Endothelial cell of umbilical vein (primary cell): ENCODE data around the gene ADGRG1. TPM values are rescaled to one million over a fixed set of nuclear protein-coding genes. Genes with fewer than 3 reads are reported as not detected.

ENCODE experiments used
- BruUV-seq: library from RNA; stranded (reverse); fragments of 400-500 nt; replicated peaks from 2 replicates; lab custom pipeline; 2021; lab: Mats Ljungman, UMichigan
- CTCF ChIA-PET: fragments of 300-600, 350-600 bp; sonication (Branson Sonifier 250); formaldehyde crosslinking; loops from one replicate; lab custom pipeline; 2021; ENCODE audit warnings: antibody characterized with exemption, inconsistent platforms; lab: Charles Lee
- POLR2A ChIA-PET: fragments of 300-600, 350-600 bp; sonication (Branson Sonifier 250); formaldehyde crosslinking; loops from one replicate; lab custom pipeline; 2021; ENCODE audit warnings: antibody characterized with exemption, inconsistent platforms; lab: Charles Lee
- DNase-seq: peaks from one replicate; pipeline ENCODE4 v3.0.0-alpha.2; 2011; ENCODE audit warnings: low read depth, low spot score
- FAIRE-seq: peaks from 2 replicates; lab custom pipeline; 2011; peaks lifted over from hg19 to GRCh38; lab: Jason Lieb, UNC
- H2AFZ ChIP-seq: 2 replicates; pipeline ENCODE4 v1.6.0; 2012; ENCODE audit warnings: low read depth, low read length, control low read depth, inconsistent platforms
- H3K27ac ChIP-seq: 2 replicates; pipeline ENCODE4 v1.5.1; 2011; ENCODE audit warnings: low read depth, mild to moderate bottlenecking, control low read depth, low read length, moderate library complexity; ENCODE audit not compliant: insufficient read depth
- H3K27me3 ChIP-seq, 2 experiments: 2 replicates each; pipeline versions ENCODE4 v1.6.0 to v1.6.1; 2011; ENCODE audit warnings: low read length in 2 of 2, mixed read lengths in 1 of 2; ENCODE audit not compliant: control insufficient read depth in 2 of 2, insufficient read depth in 2 of 2
- H3K36me3 ChIP-seq, 2 experiments: 2 replicates in 1 of 2; 3 replicates in 1 of 2; pipeline ENCODE4 v1.5.1; 2011; ENCODE audit warnings: low read length in 2 of 2, mild to moderate bottlenecking in 1 of 2, moderate library complexity in 1 of 2; ENCODE audit not compliant: control insufficient read depth in 2 of 2, insufficient read depth in 2 of 2; ENCODE audit errors: extremely low read depth in 1 of 2
- H3K4me1 ChIP-seq: 3 replicates; pipeline ENCODE4 v1.5.1; 2011; ENCODE audit warnings: mild to moderate bottlenecking, low read length; ENCODE audit not compliant: control insufficient read depth, insufficient read depth; ENCODE audit errors: extremely low read depth
- H3K4me2 ChIP-seq: 2 replicates; pipeline ENCODE4 v1.6.1; 2011; ENCODE audit warnings: low read length, control low read depth, mixed read lengths; ENCODE audit not compliant: insufficient read depth
- H3K4me3 ChIP-seq, 3 experiments: fragments of 200-600 bp in 1 of 3; sonication (generic), shearing (Covaris generic) in 1 of 3; replicated peaks in 1 of 3; 2 replicates each; pipeline ENCODE4 v1.5.1; 2011 to 2016; ENCODE audit warnings: control low read depth in 3 of 3, low read length in 3 of 3, mild to moderate bottlenecking in 2 of 3, inconsistent platforms in 1 of 3, low read depth in 1 of 3, moderate library complexity in 1 of 3; ENCODE audit not compliant: insufficient read depth in 1 of 3
- H3K79me2 ChIP-seq: 2 replicates; pipeline ENCODE4 v1.6.0; 2012; ENCODE audit warnings: low read length, inconsistent platforms; ENCODE audit not compliant: control insufficient read depth, insufficient read depth
- H3K9ac ChIP-seq: replicated peaks from 2 replicates; pipeline ENCODE3; 2011; ENCODE audit warnings: low read length, control low read depth; ENCODE audit not compliant: insufficient read depth; ENCODE audit errors: extremely low read depth
- H3K9me1 ChIP-seq: replicated peaks from 3 replicates; pipeline ENCODE4 v1.6.0; 2011; ENCODE audit warnings: mild to moderate bottlenecking, low read length; ENCODE audit not compliant: control insufficient read depth, insufficient read depth; ENCODE audit errors: extremely low read depth
- H3K9me3 ChIP-seq: replicated peaks from 2 replicates; pipeline ENCODE4 v1.5.1; 2012; ENCODE audit warnings: low read length, inconsistent platforms; ENCODE audit not compliant: control insufficient read depth, insufficient read depth
- H4K20me1 ChIP-seq: replicated peaks from 2 replicates; pipeline ENCODE3; 2011; ENCODE audit warnings: mild to moderate bottlenecking, low read length; ENCODE audit not compliant: control insufficient read depth, insufficient read depth; ENCODE audit errors: extremely low read depth
- CTCF ChIP-seq, 2 donors: IDR thresholded peaks; 1 replicate in 1 of 2; 2 replicates in 1 of 2; pipeline ENCODE4 v1.5.1; 2011; ENCODE audit warnings: low read length in 2 of 2, mild to moderate bottlenecking in 2 of 2, moderate library complexity in 2 of 2, control low read depth in 1 of 2, inconsistent platforms in 1 of 2, low read depth in 1 of 2; ENCODE audit not compliant: insufficient read depth in 1 of 2; ENCODE audit errors: extremely low read depth in 1 of 2
- EZH2 ChIP-seq: IDR thresholded peaks from 2 replicates; pipeline ENCODE4 v1.6.1; 2012; ENCODE audit warnings: borderline replicate concordance, low read depth, mild to moderate bottlenecking, moderate library complexity, low read length, inconsistent platforms; ENCODE audit not compliant: severe bottlenecking
- FOS ChIP-seq: IDR thresholded peaks from 2 replicates; pipeline ENCODE4 v1.6.1; 2011; ENCODE audit warnings: mild to moderate bottlenecking, low read length, moderate library complexity, borderline replicate concordance; ENCODE audit not compliant: insufficient read depth
- GATA2 ChIP-seq: IDR thresholded peaks from 2 replicates; pipeline ENCODE4 v1.7.0; 2011; ENCODE audit warnings: low read depth, mild to moderate bottlenecking, moderate library complexity, mixed read lengths, low read length; ENCODE audit not compliant: insufficient read length, insufficient read depth
- JUN ChIP-seq: IDR thresholded peaks from 2 replicates; pipeline ENCODE4 v1.6.1; 2011; ENCODE audit warnings: borderline replicate concordance, low read depth; ENCODE audit not compliant: insufficient read length, insufficient read depth
- MAX ChIP-seq: IDR thresholded peaks from 2 replicates; pipeline ENCODE4 v1.6.1; 2011; ENCODE audit not compliant: insufficient read depth, insufficient read length
- MYC ChIP-seq: IDR thresholded peaks from one replicate; pipeline ENCODE4 v1.6.1; 2011; ENCODE audit warnings: mild to moderate bottlenecking, low read depth, low read length
- POLR2A ChIP-seq: IDR thresholded peaks from 2 replicates; pipeline ENCODE4 v1.6.1; 2012; ENCODE audit warnings: low read depth, mild to moderate bottlenecking, control low read depth, low read length
- POLR2AphosphoS5 ChIP-seq: IDR thresholded peaks from 2 replicates; pipeline ENCODE4 v1.6.1; 2012; ENCODE audit warnings: low read depth, mild to moderate bottlenecking, control low read depth, low read length, moderate library complexity; ENCODE audit not compliant: insufficient read depth
- dilution Hi-C: fragments of 300-500 bp; cut with MboI; formaldehyde crosslinking; loops from one replicate; pipeline ENCODE4 v1.15.0; 2019; ENCODE audit warnings: low sequenced_read_pairs; ENCODE audit not compliant: extremely low pct_ligation_motif_present
- intact Hi-C: fragments of 100-400 bp; cut with micrococcal nuclease; formaldehyde crosslinking; loops from one replicate; pipeline ENCODE4 v1.10.0; 2022
- polyA plus RNA-seq, 4 experiments: library from polyadenylated mRNA; depleted of rRNA in 3 of 4; stranded (reverse) in 3 of 4; unstranded in 1 of 4; fragments of >200 nt; gene quantifications; 2 replicates each; pipeline versions ENCODE4 v1.2.1 to v1.2.3, GENCODE V29; 2011 to 2012; ENCODE audit warnings: missing spikeins in 1 of 4
- total RNA-seq: library from RNA; stranded (reverse); gene quantifications from 2 replicates; pipeline ENCODE4 v1.2.3, GENCODE V29; 2021

ADGRG1 gene
- total and polyA plus RNA-seq, 2 donors (not counting 3 experiments of a cell fraction or from before 2014, with no cell fraction given) = 45.6 to 92.5 TPM

- Histone ChIP-seq H3K36me3 (no peaks in the 10 kb centered on the region), H3K27ac (no peak overlapping the region), H3K9ac (no peak overlapping the region), H2AFZ (no peak overlapping the region), H3K79me2 (no peaks in the 10 kb centered on the region), H3K4me2 (no peak overlapping the region), H3K4me3 (no peak overlapping the region), H3K4me1 (no peaks in the 10 kb centered on the region), H4K20me1 (no peaks in the 10 kb centered on the region), H3K9me1 (no peaks in the 10 kb centered on the region), H3K9me3 (no peaks in the 10 kb centered on the region), H3K27me3 (peaks cover 8 to 21% of the 10 kb centered on the region in 2 experiments)
- no peak for DNase-seq
- TF ChIP-seq POLR2A (no peak), MYC (no peak), MAX (no peak), EZH2 (no peak)
- ChIA-PET CTCF (no interaction called here), POLR2A (no interaction called here)
- BruUV-seq = no TSS peak
- no peak for FAIRE-seq
- dilution Hi-C loops = no loop called here
- intact Hi-C loops = no loop called here
Observed at GRCh38 chr16:57706717-57707116, 78.3 kb downstream of the ADGRG1 start.

GRCh38 chr16:57707331-57707730 is 78.9 kb downstream of the ADGRG1 start:
- TF ChIP-seq POLR2A = no peak
- no peak for TF ChIP-seq MAX
- no peak for TF ChIP-seq JUN
- TF ChIP-seq FOS = no peak
- TF ChIP-seq GATA2 = no peak
- TF ChIP-seq CTCF (IDR thresholded peaks at IDR 0.05; ENCODE audit: extremely low read depth in 1 of 2, insufficient read depth in 1 of 2, low read depth in 1 of 2, low read length in 2 of 2) = no peak
- no peak for TF ChIP-seq EZH2
- no peak for TF ChIP-seq POLR2AphosphoS5
- TF ChIP-seq MYC = no peak
- no TSS peak for BruUV-seq
- Histone ChIP-seq H3K4me3 (no peak overlapping the region), H4K20me1 (no peaks in the 10 kb centered on the region), H3K36me3 (no peaks in the 10 kb centered on the region), H3K9me1 (no peaks in the 10 kb centered on the region), H2AFZ (no peak overlapping the region), H3K9me3 (no peaks in the 10 kb centered on the region), H3K9ac (no peak overlapping the region), H3K79me2 (no peaks in the 10 kb centered on the region), H3K4me2 (no peak overlapping the region), H3K27ac (no peak overlapping the region), H3K4me1 (no peaks in the 10 kb centered on the region), H3K27me3 (peaks cover 9 to 25% of the 10 kb centered on the region in 2 experiments)
- POLR2A ChIA-PET = no interaction called here
- no peak for DNase-seq
- FAIRE-seq = no peak
- CTCF ChIA-PET = no interaction called here
- intact Hi-C loops = no loop called here
- dilution Hi-C loops = no loop called here
